Measurements from ENCODE around the gene RIPOR3. TPM values are rescaled to one million over a fixed set of nuclear protein-coding genes. Genes with fewer than 3 reads are reported as not detected.
A peak's percentile ranks its signal among the peaks of the same experiment; 100 is the strongest.

Gene RIPOR3
- polyA plus RNA-seq, 1 of the 3 experiments (the other 2 are of a cell fraction) = 1.2 TPM

DNA sequence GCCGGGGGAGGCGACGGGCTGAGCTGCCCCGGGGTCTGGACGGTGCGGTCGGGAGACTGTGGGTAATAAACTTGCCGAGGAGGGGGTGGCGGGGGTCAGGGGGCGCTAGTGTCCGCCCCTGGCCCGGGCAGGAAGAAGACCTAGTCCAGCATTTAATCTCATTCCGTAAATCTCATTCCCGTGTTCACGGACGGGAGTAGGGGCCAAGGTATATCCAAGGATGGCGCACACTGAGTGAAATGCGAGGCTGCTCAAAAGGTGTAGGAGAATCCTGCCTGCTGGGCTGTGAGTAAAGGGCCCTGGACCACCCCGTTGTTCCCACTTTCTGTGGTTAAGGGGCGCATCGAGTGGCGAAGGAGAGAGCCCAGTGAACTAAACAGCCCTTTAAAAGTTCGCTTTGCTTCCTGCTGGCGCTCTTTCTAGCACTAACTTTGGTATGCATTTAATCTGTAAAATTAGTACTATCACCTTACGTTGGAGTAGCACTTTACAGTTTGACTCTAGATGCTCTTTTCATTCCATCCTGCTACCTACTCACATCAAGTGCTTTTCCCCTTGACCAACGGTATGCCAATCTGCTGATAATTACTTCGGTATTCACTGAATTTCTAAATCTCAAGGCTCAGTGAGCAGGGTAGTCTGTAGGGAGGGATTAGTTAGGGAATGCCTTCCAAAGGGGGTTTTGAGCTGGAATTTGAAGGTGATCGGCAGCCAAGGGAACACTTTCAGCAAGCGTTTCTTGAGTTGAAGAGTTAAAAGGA, 40.8 kb upstream of the RIPOR3 start:
- H3K4me3 ChIP-seq (ENCODE audit: low read depth in 2 of 2, low read length in 1 of 2) = peak overlapping the region; percentile 74 to 90
- H3K27me3 ChIP-seq (ENCODE audit: insufficient read depth) = no peaks in the 10 kb centered on the region
- peak overlapping the region; percentile 53; the same call in 1 of the 2 replicates for H3K9ac ChIP-seq
- peaks cover 9% of the 10 kb centered on the region for H3F3A ChIP-seq (replicated peaks; ENCODE audit: insufficient read depth)
- H4K20me1 ChIP-seq (ENCODE audit: insufficient read depth) = no peaks in the 10 kb centered on the region
- CTCF ChIA-PET = interaction anchor here (0.7 to 4.8 kb wide), 7 partner anchors 10 to 157 kb away, joined by 3 to 33 read pairs (median 3); partner anchors contain the start of gene BCAS4
- H3K9me2 ChIP-seq = no peaks in the 10 kb centered on the region
- H2AFZ ChIP-seq (ENCODE audit: low read depth) = peak overlapping the region; percentile 96
- TF ChIP-seq GATA2 (CRISPR knock-in tag; IDR thresholded peaks at IDR 0.05) = no peak
- TF ChIP-seq NFIC (IDR thresholded peaks at IDR 0.05; ENCODE audit: borderline replicate concordance) = no peak
- TF ChIP-seq FOXJ3 (CRISPR knock-in tag; IDR thresholded peaks at IDR 0.05) = no peak
- no peak for TF ChIP-seq RAD21 (IDR thresholded peaks at IDR 0.05; ENCODE audit: low read length)
- TF ChIP-seq FOXM1 (IDR thresholded peaks at IDR 0.05; ENCODE audit: low read depth) = no peak
- TF ChIP-seq, protein P1, sequence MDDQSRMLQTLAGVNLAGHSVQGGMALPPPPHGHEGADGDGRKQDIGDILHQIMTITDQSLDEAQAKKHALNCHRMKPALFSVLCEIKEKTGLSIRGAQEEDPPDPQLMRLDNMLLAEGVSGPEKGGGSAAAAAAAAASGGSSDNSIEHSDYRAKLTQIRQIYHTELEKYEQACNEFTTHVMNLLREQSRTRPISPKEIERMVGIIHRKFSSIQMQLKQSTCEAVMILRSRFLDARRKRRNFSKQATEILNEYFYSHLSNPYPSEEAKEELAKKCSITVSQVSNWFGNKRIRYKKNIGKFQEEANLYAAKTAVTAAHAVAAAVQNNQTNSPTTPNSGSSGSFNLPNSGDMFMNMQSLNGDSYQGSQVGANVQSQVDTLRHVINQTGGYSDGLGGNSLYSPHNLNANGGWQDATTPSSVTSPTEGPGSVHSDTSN (IDR thresholded peaks at IDR 0.05) = no peak
- no peak for TF ChIP-seq MEF2A (IDR thresholded peaks at IDR 0.05; ENCODE audit: borderline replicate concordance, low read depth)
- no peak for TF ChIP-seq POLR2AphosphoS5 (IDR thresholded peaks at IDR 0.05; ENCODE audit: low read depth, low read length)
- H3K27ac ChIP-seq (ENCODE audit: low read depth in 2 of 2, low read length in 1 of 2) = peak overlapping the region in 1 of 2 experiments; percentile 73; a peak in 1 of 4 replicates
- POLR2A ChIA-PET = interaction anchor here (0.7 kb wide), 1 partner anchor 199 kb away, joined by 3 read pairs; the partner anchor contains the start of gene ADNP
- peak overlapping the region; percentile 88 for H3K4me2 ChIP-seq
- no peaks in the 10 kb centered on the region for H3K79me2 ChIP-seq (ENCODE audit: insufficient read depth)
- no peaks in the 10 kb centered on the region for H3K36me3 ChIP-seq (replicated peaks in 1 of 2; ENCODE audit: control insufficient read depth in 1 of 2, insufficient read depth in 2 of 2, low read length in 1 of 2)
- 15% methylated on average over 24 of the region's 29 CpGs for WGBS (ENCODE audit: low lambda C conversion rate)
- H3K4me1 ChIP-seq (ENCODE audit: control insufficient read depth in 1 of 2, insufficient read depth in 2 of 2, low read depth in 1 of 2, low read length in 1 of 2) = peaks cover 6 to 10% of the 10 kb centered on the region in 2 experiments; a peak in 3 of 4 replicates
- DNase-seq = no peak
- H3K9me3 ChIP-seq = no peaks in the 10 kb centered on the region

- peaks cover 9% of the 10 kb centered on the region for H3F3A ChIP-seq (replicated peaks; ENCODE audit: insufficient read depth)
- no peaks in the 10 kb centered on the region for H4K20me1 ChIP-seq (ENCODE audit: insufficient read depth)
- POLR2A ChIA-PET = interaction anchor here (0.7 kb wide), 1 partner anchor 200 kb away, joined by 3 read pairs; the partner anchor contains the start of gene ADNP
- H2AFZ ChIP-seq (ENCODE audit: low read depth) = peak within 1 kb of the TSS; percentile 96
- no peaks in the 10 kb centered on the region for H3K79me2 ChIP-seq (ENCODE audit: insufficient read depth)
- H3K36me3 ChIP-seq (replicated peaks in 1 of 2; ENCODE audit: control insufficient read depth in 1 of 2, insufficient read depth in 2 of 2, low read length in 1 of 2) = no peaks in the 10 kb centered on the region
- no peaks in the 10 kb centered on the region for H3K27me3 ChIP-seq (ENCODE audit: insufficient read depth)
- peak within 1 kb of the TSS; percentile 88 for H3K4me2 ChIP-seq
- peak; percentile 100 for DNase-seq
- under 1% methylated on average over 38 of the region's 114 CpGs for WGBS (ENCODE audit: low lambda C conversion rate)
- peaks cover 6 to 10% of the 10 kb centered on the region in 2 experiments; a peak in 3 of 4 replicates for H3K4me1 ChIP-seq (ENCODE audit: control insufficient read depth in 1 of 2, insufficient read depth in 2 of 2, low read depth in 1 of 2, low read length in 1 of 2)
- H3K9ac ChIP-seq = peak within 1 kb of the TSS; percentile 53
- H3K27ac ChIP-seq (ENCODE audit: low read depth in 2 of 2, low read length in 1 of 2) = peak within 1 kb of the TSS in 1 of 2 experiments; percentile 73; a peak in 2 of 4 replicates
- CTCF ChIA-PET = interaction anchor here (0.7 to 4.8 kb wide), 4 partner anchors 11 to 156 kb away, joined by 3 to 33 read pairs (median 4); partner anchors contain the start of gene BCAS4
- no peaks in the 10 kb centered on the region for H3K9me2 ChIP-seq
- H3K9me3 ChIP-seq = no peaks in the 10 kb centered on the region
- H3K4me3 ChIP-seq (ENCODE audit: low read depth in 2 of 2, low read length in 1 of 2) = peak within 1 kb of the TSS; percentile 74 to 90
- TF ChIP-seq SMC3 (IDR thresholded peaks at IDR 0.05; ENCODE audit: low read depth, low read length) = no peak
- TF ChIP-seq FOXJ3 (CRISPR knock-in tag; IDR thresholded peaks at IDR 0.05) = no peak
- TF ChIP-seq EZH2phosphoT487 (IDR thresholded peaks at IDR 0.05; ENCODE audit: borderline replicate concordance, low read depth) = no peak
- TF ChIP-seq, protein P2, sequence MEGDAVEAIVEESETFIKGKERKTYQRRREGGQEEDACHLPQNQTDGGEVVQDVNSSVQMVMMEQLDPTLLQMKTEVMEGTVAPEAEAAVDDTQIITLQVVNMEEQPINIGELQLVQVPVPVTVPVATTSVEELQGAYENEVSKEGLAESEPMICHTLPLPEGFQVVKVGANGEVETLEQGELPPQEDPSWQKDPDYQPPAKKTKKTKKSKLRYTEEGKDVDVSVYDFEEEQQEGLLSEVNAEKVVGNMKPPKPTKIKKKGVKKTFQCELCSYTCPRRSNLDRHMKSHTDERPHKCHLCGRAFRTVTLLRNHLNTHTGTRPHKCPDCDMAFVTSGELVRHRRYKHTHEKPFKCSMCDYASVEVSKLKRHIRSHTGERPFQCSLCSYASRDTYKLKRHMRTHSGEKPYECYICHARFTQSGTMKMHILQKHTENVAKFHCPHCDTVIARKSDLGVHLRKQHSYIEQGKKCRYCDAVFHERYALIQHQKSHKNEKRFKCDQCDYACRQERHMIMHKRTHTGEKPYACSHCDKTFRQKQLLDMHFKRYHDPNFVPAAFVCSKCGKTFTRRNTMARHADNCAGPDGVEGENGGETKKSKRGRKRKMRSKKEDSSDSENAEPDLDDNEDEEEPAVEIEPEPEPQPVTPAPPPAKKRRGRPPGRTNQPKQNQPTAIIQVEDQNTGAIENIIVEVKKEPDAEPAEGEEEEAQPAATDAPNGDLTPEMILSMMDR (IDR thresholded peaks at IDR 0.05) = no peak
- TF ChIP-seq, protein P3, sequence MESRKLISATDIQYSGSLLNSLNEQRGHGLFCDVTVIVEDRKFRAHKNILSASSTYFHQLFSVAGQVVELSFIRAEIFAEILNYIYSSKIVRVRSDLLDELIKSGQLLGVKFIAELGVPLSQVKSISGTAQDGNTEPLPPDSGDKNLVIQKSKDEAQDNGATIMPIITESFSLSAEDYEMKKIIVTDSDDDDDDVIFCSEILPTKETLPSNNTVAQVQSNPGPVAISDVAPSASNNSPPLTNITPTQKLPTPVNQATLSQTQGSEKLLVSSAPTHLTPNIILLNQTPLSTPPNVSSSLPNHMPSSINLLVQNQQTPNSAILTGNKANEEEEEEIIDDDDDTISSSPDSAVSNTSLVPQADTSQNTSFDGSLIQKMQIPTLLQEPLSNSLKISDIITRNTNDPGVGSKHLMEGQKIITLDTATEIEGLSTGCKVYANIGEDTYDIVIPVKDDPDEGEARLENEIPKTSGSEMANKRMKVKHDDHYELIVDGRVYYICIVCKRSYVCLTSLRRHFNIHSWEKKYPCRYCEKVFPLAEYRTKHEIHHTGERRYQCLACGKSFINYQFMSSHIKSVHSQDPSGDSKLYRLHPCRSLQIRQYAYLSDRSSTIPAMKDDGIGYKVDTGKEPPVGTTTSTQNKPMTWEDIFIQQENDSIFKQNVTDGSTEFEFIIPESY (IDR thresholded peaks at IDR 0.05; ENCODE audit: borderline replicate concordance, low read depth) = no peak
- no peak for TF ChIP-seq NFIC (IDR thresholded peaks at IDR 0.05; ENCODE audit: borderline replicate concordance)
- peak; percentile 80 for TF ChIP-seq NRF1 (IDR thresholded peaks at IDR 0.05; ENCODE audit: low read depth, low read length)
- TF ChIP-seq GATA2 (CRISPR knock-in tag; IDR thresholded peaks at IDR 0.05) = no peak
- no peak for TF ChIP-seq CHD2 (IDR thresholded peaks at IDR 0.05; ENCODE audit: low read length, partially characterized antibody)
- TF ChIP-seq MEF2A (IDR thresholded peaks at IDR 0.05; ENCODE audit: borderline replicate concordance, low read depth) = no peak
- TF ChIP-seq RXRA (IDR thresholded peaks at IDR 0.05; ENCODE audit: borderline replicate concordance, low read depth) = no peak
- no peak for TF ChIP-seq FOSL2 (IDR thresholded peaks at IDR 0.05; ENCODE audit: borderline replicate concordance, low read depth)
- TF ChIP-seq, protein P4, sequence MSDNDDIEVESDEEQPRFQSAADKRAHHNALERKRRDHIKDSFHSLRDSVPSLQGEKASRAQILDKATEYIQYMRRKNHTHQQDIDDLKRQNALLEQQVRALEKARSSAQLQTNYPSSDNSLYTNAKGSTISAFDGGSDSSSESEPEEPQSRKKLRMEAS (IDR thresholded peaks at IDR 0.05; ENCODE audit: low read depth) = peak; percentile 63; the same call in 1 of the 2 replicates
These were observed 40.0 kb upstream of the RIPOR3 start, which contains the start of gene PARD6B for GRCh38 chr20:50731055-50731929. PARD6B (plus strand) TSS chr20:50731580; CDS start chr20:50731787, 207 bp downstream.

All from SK-N-SH (cell line).